ENCODE results near the gene FMO3.

GRCh38 chr1:171134204-171134923, 43.7 kb downstream of the FMO3 start:
- TF ChIP-seq CTCF (conservative IDR thresholded peaks at IDR 0.05) (no peak), EZH2 (IDR thresholded peaks at IDR 0.05; ENCODE audit: low read depth) (no peak)
